Hematopoietic multipotent progenitor cell treated with erythropoietin and hydrocortisone succinate and interleukin-3 and kit ligand, for 8 days (in vitro differentiated cells): ENCODE results near the gene MAP3K1.
A peak's percentile ranks its signal among the peaks of the same experiment; 100 is the strongest.
"Not testable (repeated sequence)": the region's sequence is repeated elsewhere in the genome, so short reads cannot be mapped to it uniquely, and the experiment has no call there.

ENCODE experiments used
- DNase-seq: peaks from one replicate; pipeline ENCODE4 v3.0.0-alpha.2; 2015

MAP3K1 gene

GRCh38 chr5:56817263-56818014 lies 2.1 kb downstream of the MAP3K1 start:
- peak; percentile 40 for DNase-seq

DNA sequence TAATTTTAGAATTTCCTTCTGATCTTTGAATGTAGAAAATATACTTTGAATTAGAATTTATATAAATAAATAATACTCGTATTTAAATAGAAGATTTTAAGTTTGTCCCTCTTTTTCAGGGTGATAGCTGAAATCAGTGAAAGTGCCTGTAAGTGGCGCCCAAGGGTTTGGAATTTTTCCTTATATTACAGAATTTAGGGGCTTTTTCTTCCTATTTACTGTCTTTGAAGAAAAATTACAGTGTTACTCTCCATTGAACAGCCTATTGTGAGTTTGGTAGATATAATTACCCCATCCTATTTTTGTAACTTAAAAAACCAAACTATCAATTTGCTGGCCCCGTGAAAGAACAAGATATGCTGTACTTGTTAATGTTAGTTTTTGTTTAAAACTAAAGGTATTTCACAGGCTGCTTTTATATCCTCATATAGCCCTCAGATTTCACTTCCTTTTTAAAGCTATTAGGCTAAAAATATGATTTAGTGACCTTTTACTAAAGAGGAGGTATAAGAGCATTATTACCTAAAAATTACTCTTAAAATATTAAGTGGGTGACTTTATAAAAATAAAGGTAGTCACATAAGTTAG lies 3.2 kb downstream of the MAP3K1 start:
- peak; percentile 53 for DNase-seq

GRCh38 chr5:56819060-56819881 lies 3.9 kb downstream of the MAP3K1 start:
- peak; percentile 43 for DNase-seq

GRCh38 chr5:56821868-56822267 lies 6.5 kb downstream of the MAP3K1 start:
- not testable (repeated sequence) for DNase-seq

- DNase-seq, result no peak
These were observed 7.6 kb downstream of the MAP3K1 start for GRCh38 chr5:56822981-56823380.

GRCh38 chr5:56824019-56824418 lies 8.7 kb downstream of the MAP3K1 start:
- no peak for DNase-seq

DNA sequence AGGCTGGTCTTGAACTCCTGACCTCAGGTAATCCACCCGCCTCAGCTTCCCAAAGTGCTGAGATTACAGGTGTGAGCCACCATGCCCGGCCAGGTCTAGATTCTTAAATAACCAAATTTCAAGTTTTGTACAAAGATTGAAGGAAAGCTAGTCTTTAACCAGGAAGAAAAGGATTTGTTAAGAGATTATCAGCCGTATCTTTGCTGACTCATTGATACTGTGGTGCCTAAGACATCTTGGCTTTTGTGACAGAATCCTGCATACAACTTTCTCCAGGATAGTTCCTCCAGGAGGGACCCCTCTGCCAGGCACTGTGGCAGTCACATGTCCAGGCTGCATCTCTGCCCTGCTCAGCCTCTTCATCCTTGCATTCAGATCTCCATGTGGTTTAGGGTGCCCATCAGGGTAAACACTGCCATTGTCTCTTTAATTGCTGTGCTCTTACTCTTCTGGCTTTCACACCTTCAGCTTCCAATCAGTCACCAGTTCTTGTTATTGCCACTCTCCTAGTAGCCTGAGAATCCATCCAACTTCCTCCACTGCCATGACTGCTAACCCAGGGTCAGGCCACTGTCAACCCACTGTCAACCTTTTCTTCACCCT lies 10.0 kb downstream of the MAP3K1 start:
- no peak for DNase-seq

DNA sequence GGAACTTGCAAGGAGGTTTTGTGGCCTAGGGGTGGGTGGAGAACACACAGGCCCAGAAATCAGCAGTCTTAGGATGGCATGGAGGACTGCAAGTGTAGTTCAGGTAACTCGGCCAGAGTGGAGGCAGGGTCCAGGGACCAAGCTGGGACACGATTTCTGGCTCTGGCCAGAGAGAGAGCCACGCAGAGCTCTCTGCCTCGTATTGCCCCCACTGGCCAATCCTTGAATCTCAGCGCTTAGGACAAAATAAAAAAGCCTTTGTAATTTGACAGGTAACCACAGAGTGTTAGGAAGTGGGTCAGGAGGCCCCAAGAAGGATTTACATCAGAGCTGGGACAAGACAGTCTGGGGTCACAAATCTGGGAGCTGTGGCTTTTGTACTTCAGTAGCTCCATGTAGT lies 11.7 kb downstream of the MAP3K1 start:
- no peak for DNase-seq

GRCh38 chr5:56827924-56828323 lies 12.6 kb downstream of the MAP3K1 start:
- DNase-seq, result no peak

DNA sequence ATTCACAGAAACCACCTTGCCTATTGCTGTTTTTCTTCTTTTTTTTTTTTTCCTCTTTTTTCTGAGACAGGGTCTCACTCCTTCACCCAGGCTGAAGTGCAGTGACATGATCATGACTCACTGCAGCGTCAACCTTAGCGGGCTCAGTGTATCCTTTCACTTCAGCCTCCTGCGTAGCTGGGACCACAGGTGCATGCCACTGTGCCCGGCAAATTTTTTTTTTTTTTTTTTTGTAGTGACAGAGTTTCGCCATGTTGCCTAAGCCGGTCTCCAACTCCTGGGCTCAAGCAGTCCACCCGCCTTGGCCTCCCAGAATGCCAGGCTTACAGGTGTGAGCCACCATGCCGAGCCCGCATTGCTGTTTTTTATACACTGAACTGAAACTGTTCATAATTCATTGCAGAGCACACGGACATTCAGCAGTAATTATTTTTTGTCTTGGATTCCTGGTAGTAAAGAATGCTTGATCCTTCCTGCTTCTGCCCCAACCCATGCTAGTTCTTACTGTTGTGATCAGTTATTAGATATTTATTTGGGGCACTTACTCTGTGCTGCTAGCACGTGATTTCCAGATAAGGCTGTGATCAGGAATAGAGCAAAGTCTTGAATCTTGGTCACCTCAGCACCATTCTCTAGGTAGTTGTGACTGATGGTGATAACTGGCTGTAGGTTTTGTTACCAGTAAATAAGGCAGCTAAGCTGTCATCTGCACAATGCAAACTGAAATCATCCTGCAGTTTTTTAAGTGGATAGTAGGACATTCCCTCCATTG lies 14.0 kb downstream of the MAP3K1 start:
- DNase-seq, result no peak

DNA sequence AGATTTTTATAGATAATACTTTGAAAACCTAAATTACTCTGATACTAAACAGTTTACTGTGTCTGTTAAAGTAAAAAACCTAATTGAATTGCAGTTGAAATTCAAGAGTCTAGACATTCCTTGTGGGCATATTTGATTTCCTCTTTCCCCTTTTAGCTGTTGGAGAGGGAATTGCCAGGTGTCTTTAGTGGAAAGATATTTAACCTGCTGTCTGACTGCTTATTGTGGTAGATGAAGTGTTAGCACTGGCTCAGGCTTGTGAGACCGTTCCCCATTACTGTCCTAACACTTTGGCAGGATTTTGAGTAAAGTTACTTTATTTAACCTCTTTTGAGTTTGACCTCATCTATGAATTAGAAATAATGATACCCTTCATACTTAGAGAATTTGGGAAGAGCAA lies 16.4 kb downstream of the MAP3K1 start:
- no peak for DNase-seq

DNA sequence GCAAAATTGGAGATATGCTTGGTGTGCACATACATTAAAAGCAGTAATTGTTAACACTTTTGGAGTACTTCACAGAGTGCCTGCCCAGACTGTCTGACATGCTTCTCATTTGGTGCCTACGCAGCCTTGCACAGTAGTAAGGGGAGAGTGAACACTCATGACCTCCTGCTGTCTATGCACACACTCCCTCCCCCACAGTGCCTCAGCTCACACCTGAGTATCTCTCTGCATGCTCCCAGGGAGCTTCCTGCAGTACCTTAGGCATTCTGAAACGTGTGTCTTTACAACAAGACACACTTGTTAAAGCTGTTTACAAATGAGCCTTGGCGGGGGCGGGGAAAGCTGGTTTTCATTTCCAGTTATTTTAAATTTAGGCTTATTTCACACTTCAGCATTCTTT lies 18.0 kb downstream of the MAP3K1 start:
- no peak for DNase-seq

- DNase-seq, result no peak
These were observed 22.0 kb downstream of the MAP3K1 start for GRCh38 chr5:56837381-56837780.

DNA sequence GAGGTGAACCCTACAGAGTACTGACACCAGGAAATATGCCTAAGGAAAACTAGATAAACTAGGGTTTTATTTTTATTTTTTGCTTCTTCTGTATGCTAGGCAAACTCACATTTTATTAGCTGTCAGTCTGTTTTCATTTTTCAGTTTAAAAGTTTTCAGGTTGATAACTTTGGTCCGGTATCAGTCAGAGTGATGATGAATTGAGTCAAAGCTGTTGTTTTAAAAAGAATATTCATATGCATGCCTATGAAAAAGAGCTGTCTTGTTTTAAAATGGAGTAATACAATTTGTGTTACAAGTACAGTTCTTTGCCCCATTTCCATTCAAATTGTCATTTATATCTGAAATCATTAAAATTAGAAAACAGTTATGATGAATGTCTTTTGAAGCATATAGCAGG lies 22.6 kb downstream of the MAP3K1 start:
- no peak for DNase-seq

DNA sequence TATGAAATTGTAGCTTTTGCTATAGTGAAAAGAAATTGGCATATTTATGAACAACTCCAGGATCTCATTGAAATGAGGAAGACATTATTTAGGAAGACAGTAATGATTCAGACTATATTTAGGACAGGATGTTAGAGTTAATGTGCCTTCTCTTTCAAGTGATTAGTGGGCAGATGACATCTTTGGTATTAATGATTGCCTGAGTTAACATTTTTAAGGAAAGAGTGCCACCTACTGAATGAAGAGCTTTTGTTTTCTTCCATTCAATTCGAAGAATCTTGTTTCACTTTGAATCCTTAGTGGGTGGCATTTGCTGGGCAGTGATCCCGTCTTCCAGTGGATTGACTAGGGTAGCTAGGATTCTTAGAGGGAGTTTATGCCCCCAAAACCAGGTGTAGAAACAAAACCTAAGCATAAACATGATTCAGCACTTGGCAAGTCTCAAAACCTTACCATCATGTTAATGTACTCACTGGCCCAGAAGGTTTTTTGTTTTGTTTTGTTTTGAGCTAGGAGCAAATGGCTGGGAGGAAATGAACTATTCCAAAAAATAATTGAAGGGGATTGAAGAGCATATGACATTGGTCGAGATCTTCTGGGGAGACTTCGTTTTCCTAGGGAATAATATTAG lies 23.2 kb downstream of the MAP3K1 start:
- DNase-seq, result peak; percentile 81

DNA sequence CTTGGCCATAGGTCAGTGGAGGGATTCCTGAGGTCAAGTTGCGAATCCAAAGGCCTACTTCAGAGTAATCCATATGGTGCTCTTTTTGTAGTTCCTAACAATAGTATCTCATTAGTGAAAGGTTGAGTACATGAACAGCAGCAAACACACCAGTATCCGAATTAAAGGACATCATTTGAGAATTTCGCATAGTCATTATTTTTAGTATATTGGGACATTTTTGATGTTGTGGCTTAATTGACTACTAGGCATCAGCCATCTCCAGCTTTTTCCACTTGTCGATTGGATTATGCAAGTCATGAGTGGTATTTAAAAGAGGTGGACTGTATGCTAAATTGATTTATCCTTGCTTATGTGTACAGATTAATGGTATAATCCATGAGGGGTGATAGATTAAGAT lies 23.7 kb downstream of the MAP3K1 start:
- DNase-seq, result no peak

DNA sequence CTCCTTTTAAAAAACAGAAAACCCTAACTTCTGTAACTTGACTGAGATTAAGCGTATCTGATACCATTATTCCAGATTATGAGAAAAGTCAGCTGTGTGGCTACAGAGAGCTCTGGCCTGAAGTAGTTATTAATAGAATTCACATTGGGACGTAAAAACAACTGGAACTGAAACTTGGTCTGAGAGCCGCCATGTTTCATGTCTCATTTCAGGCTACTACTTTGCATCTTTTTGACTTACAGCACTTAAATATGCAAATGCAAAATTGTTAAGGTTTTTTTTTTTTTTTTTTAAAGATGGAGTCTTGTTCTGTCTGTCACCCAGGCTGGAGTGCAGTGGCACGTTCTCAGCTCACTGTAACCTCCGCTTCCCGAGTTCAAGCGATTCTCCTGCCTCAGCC lies 25.2 kb downstream of the MAP3K1 start:
- DNase-seq, result no peak

GRCh38 chr5:56845277-56845676 lies 29.9 kb downstream of the MAP3K1 start:
- DNase-seq, result peak; percentile 58

DNA sequence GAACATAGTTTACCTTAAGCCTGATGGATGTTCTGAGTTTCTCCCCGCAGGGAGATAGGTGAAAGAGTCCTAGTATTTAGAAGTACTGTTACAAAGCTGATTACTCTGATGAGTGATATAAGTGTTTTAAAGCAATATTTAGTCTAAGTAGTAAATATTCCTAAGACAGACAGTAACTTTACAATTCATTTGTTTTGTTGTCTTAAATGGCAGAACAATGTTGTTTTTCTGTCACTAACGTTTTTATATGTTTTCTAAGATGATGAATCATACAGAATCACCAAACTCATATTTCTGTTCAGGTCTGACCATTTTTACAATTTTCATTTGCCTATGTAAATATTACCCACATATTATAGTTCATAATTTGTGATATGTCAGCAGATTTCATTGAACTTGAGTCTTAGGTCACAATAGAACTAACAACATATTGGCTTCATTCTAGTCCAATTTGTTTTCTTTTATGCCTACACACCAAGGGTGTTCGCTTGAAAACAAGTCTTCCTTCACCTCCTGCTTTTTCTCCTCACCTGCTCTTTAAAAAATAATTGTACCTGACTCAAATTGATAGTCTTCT lies 30.6 kb downstream of the MAP3K1 start:
- no peak for DNase-seq

GRCh38 chr5:56848206-56848605 lies 32.9 kb downstream of the MAP3K1 start:
- peak; percentile 45 for DNase-seq

- DNase-seq, result peak; percentile 42
These were observed 34.3 kb downstream of the MAP3K1 start for GRCh38 chr5:56849671-56850070.

GRCh38 chr5:56850423-56850822 lies 35.1 kb downstream of the MAP3K1 start:
- DNase-seq, result no peak
